Tibial artery (tissue), 4 donors: Measurements from ENCODE around the gene TRIM44.

Experiments
- DNase-seq, 2 donors: peaks; one replicate each; pipeline ENCODE4 v3.0.0-alpha.2; 2019
- H3K27ac ChIP-seq, 2 donors: fragments of 200-600 bp; sonication (generic) in 1 of 2; 1 replicate in 1 of 2; 2 replicates in 1 of 2; pipeline ENCODE4 v1.5.1; 2018 to 2019; ENCODE audit warnings: mild to moderate bottlenecking in 1 of 2
- H3K27me3 ChIP-seq, 2 donors: fragments of 200-600 bp; sonication (generic) in 1 of 2; one replicate each; pipeline versions ENCODE4 v1.5.1 to v1.6.0; 2016 to 2019
- H3K36me3 ChIP-seq, 3 donors: fragments of 200-600 bp; sonication (generic) in 2 of 3; one replicate each; pipeline ENCODE4 v1.5.1; 2016 to 2019; ENCODE audit warnings: mild to moderate bottlenecking in 2 of 3
- H3K4me1 ChIP-seq, 4 donors: fragments of 200-600 bp; sonication (generic) in 2 of 4; 1 replicate in 3 of 4; 2 replicates in 1 of 4; pipeline ENCODE4 v1.5.1; 2016 to 2019
- H3K4me3 ChIP-seq, 2 donors: fragments of 200-600 bp; sonication (generic) in 1 of 2; 1 replicate in 1 of 2; 2 replicates in 1 of 2; pipeline ENCODE4 v1.5.1; 2018 to 2019; ENCODE audit warnings: mild to moderate bottlenecking in 2 of 2
- H3K9me3 ChIP-seq, 3 donors: fragments of 200-600 bp; sonication (generic) in 1 of 3; one replicate each; pipeline ENCODE4 v1.5.1; 2016 to 2019
- intact Hi-C: fragments of 100-400 bp; cut with DNase I; formaldehyde crosslinking; loops from one replicate; pipeline ENCODE4 v1.15.0; 2023; ENCODE audit warnings: low total_unique reads
- TF ChIP-seq, protein P1 (sequence below), 2 experiments: fragments of 200-600 bp in 1 of 2; fragments of 450-650 bp in 1 of 2; IDR thresholded peaks; one replicate each; pipeline ENCODE4 v1.5.1; 2017 to 2019; ENCODE audit warnings: antibody characterized with exemption in 2 of 2, mild to moderate bottlenecking in 1 of 2, moderate library complexity in 1 of 2

The TRIM44 gene

DNA sequence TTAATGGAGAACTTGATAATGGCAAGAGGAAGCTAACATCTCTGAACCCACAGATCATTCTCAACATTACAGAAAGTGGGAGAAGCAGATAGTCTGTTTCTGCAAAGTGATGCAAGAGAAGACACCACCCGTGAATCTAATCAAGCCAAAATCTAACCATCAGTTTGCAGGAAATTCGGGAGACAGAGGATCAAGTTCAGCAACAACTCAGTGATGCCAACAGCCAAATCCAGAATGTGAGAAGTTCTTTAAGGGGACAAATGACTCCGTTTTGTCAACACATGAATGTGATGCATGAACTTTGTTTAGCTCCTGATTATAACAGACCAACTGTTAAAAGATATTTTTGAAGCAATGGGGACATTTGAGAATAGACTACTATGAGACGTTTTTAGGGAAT, 186.0 kb downstream of the TRIM44 start:
- Histone ChIP-seq H3K36me3 (no peaks in the 10 kb centered on the region), H3K4me3 (no peak overlapping the region), H3K4me1 (no peaks in the 10 kb centered on the region), H3K9me3 (no peaks in the 10 kb centered on the region), H3K27ac (no peak overlapping the region), H3K27me3 (no peaks in the 10 kb centered on the region)
- intact Hi-C loops: no loop called here
- TF ChIP-seq, protein P1, sequence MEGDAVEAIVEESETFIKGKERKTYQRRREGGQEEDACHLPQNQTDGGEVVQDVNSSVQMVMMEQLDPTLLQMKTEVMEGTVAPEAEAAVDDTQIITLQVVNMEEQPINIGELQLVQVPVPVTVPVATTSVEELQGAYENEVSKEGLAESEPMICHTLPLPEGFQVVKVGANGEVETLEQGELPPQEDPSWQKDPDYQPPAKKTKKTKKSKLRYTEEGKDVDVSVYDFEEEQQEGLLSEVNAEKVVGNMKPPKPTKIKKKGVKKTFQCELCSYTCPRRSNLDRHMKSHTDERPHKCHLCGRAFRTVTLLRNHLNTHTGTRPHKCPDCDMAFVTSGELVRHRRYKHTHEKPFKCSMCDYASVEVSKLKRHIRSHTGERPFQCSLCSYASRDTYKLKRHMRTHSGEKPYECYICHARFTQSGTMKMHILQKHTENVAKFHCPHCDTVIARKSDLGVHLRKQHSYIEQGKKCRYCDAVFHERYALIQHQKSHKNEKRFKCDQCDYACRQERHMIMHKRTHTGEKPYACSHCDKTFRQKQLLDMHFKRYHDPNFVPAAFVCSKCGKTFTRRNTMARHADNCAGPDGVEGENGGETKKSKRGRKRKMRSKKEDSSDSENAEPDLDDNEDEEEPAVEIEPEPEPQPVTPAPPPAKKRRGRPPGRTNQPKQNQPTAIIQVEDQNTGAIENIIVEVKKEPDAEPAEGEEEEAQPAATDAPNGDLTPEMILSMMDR (IDR thresholded peaks at IDR 0.05): no peak
- no peak for DNase-seq

DNA sequence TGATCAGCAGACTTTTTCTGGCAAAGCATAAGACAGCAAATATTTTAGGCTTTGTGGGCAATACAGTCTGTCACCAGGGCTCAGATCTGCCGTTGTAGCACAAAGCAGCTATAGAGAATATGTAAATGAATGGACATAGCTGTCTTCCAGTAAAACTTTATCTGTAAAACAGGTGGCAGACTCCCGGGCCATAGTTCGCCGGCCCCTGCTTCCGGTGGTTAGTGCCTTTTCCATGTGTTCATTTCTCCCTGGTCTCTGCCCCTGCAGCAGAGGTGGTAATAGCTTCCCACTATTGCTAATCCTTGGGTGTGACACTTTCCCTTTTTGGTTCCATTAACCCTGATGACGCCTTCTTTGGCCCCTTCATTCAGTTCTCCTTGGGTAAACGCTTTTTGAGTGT, 187.6 kb downstream of the TRIM44 start:
- intact Hi-C loops: no loop called here
- Histone ChIP-seq H3K4me3 (no peak overlapping the region), H3K27ac (no peak overlapping the region), H3K36me3 (no peaks in the 10 kb centered on the region), H3K27me3 (no peaks in the 10 kb centered on the region), H3K4me1 (no peaks in the 10 kb centered on the region), H3K9me3 (no peaks in the 10 kb centered on the region)
- no peak for DNase-seq
- TF ChIP-seq, protein P1 (IDR thresholded peaks at IDR 0.05): no peak

DNA sequence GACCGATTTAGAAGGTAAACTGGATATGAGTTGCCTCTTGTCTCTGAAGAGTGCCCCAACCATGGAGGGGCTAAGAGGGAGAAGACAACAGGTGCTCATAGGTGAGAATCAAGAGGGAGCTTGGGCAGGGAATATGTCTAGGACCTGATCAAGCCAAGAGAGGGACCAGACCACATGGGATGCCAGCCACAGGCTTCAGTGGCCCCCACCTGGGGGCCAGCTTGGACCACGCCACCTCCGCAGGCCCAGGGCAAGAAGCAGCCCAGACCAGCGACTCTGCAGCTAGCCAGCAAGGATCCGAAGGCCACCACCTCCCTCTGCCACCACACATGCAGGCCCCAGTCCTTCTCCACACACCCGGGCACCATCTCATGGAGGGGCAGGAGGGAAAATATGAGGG, 188.8 kb downstream of the TRIM44 start:
- H3K27ac ChIP-seq: no peak overlapping the region
- no peaks in the 10 kb centered on the region for H3K9me3 ChIP-seq
- no peaks in the 10 kb centered on the region for H3K27me3 ChIP-seq
- no peaks in the 10 kb centered on the region for H3K4me1 ChIP-seq
- H3K36me3 ChIP-seq: no peaks in the 10 kb centered on the region
- TF ChIP-seq, protein P1 (IDR thresholded peaks at IDR 0.05): no peak
- no peak overlapping the region for H3K4me3 ChIP-seq
- DNase-seq: no peak
- intact Hi-C loops: no loop called here

DNA sequence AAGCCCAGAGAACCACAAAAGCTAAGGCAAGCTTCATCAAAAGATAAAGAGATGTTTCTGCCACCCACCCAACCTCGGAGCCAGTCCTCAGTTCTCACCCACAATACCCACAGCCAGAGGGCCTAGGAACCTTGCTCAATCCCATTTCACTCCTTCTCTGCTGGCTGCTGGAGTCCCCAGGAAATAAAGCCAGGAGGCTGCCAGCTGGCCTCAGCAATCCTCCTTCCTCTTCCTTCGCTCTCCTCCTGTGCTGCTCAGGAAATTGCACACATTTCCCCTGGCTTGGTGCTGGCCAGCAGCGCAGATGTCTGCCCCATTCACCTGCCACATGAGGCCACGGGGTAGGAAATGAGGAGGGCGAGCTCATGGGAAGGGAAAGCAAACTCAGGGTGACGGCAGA, 189.5 kb downstream of the TRIM44 start:
- TF ChIP-seq, protein P1 (IDR thresholded peaks at IDR 0.05): no peak
- no peaks in the 10 kb centered on the region for H3K36me3 ChIP-seq
- H3K27me3 ChIP-seq: no peaks in the 10 kb centered on the region
- H3K9me3 ChIP-seq: no peaks in the 10 kb centered on the region
- DNase-seq: peak in 1 of 2 donors; percentile 33
- no peak overlapping the region for H3K27ac ChIP-seq
- no peaks in the 10 kb centered on the region for H3K4me1 ChIP-seq
- intact Hi-C loops: no loop called here
- H3K4me3 ChIP-seq: no peak overlapping the region

DNA sequence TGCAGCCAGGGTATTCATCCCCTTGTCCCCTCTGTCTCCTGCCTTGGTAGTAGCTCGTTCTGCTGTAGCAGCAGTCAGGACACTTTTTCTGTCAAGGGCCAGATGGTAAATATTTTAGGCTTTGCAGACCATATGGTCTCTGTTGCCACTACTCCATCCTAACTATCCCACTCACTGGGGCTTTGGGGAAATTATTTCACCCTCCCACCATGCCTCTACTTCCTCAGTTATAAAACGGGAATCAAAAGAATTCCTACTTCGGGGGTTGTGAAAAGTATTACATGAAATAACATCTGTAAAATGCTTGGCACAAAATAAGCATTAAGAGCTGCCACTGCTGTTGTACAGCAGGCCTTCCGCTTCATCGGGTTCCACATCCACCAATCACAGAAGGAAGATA, 191.4 kb downstream of the TRIM44 start:
- no peaks in the 10 kb centered on the region for H3K4me1 ChIP-seq
- TF ChIP-seq, protein P1 (IDR thresholded peaks at IDR 0.05): no peak
- no peaks in the 10 kb centered on the region for H3K9me3 ChIP-seq
- H3K27me3 ChIP-seq: no peaks in the 10 kb centered on the region
- DNase-seq: no peak
- intact Hi-C loops: no loop called here
- no peak overlapping the region for H3K4me3 ChIP-seq
- H3K36me3 ChIP-seq: no peaks in the 10 kb centered on the region
- H3K27ac ChIP-seq: no peak overlapping the region

DNA sequence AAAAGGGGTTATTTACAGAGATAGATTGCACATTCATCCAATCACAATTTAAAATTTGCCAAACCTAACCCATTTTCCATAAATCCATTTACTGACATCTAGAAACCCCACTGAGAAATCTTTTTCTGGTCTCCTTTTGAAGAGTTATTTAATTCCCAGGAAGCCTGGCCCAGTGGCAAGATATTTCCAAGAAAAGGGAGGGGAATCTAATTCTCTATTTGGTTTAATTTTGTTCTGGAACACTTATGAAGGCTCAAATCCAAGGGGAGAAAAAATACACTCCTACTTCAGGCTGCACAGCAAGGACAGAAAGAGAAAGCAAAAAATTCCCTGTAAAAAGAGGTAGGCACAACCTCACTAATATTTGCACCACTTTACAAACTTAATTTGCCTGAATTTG, 193.1 kb downstream of the TRIM44 start:
- DNase-seq: no peak
- Histone ChIP-seq H3K4me1 (no peaks in the 10 kb centered on the region), H3K9me3 (no peaks in the 10 kb centered on the region), H3K27me3 (no peaks in the 10 kb centered on the region), H3K27ac (no peak overlapping the region), H3K4me3 (no peak overlapping the region), H3K36me3 (no peaks in the 10 kb centered on the region)
- intact Hi-C loops: no loop called here
- TF ChIP-seq, protein P1 (IDR thresholded peaks at IDR 0.05): no peak
